ENCODE results near the gene PTPN7. TPM values are rescaled to one million over a fixed set of nuclear protein-coding genes. Genes with fewer than 3 reads are reported as not detected.

PTPN7 gene
- total RNA-seq, 1 donor from 2014 or later: not detected

DNA sequence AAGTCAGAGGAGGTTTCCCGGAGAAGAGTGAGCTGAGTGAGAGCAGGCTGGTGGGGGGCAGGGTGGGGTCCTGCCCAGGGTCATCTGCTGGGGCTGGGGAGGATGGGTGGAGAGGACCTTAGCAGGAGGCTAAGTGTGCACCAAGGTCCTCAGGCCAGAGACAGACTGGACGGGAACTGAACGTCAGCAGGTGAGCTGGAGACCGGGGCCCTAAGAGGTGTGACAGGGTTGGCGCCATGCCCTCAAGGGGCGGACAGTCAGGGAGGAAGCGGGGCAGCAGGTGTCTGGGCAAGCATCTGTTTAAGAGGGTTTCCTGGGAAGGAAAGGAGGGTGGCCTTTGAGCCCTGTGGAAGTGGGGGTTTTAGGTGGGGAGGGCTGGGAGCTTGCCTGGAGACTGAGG is 13.6 kb upstream of the PTPN7 start:
- Mint-ChIP-seq H3K27ac (ENCODE audit: unreplicated experiment) (no peak overlapping the region), H3K9me3 (ENCODE audit: unreplicated experiment) (no peaks in the 10 kb centered on the region), H3K4me1 (ENCODE audit: unreplicated experiment) (no peaks in the 10 kb centered on the region), H3K4me3 (ENCODE audit: unreplicated experiment) (no peak overlapping the region), H3K27me3 (ENCODE audit: unreplicated experiment) (peaks cover 9% of the 10 kb centered on the region), H3K36me3 (ENCODE audit: unreplicated experiment) (no peaks in the 10 kb centered on the region)
- no peak for DNase-seq (ENCODE audit: extremely low spot score, unreplicated experiment)
- TF ChIP-seq CTCF (IDR thresholded peaks at IDR 0.05): no peak

GRCh38 chr1:202172015-202172355 is 11.6 kb upstream of the PTPN7 start:
- Mint-ChIP-seq H3K4me3 (ENCODE audit: unreplicated experiment) (no peak overlapping the region), H3K36me3 (ENCODE audit: unreplicated experiment) (no peaks in the 10 kb centered on the region), H3K27ac (ENCODE audit: unreplicated experiment) (no peak overlapping the region), H3K27me3 (ENCODE audit: unreplicated experiment) (no peaks in the 10 kb centered on the region), H3K4me1 (ENCODE audit: unreplicated experiment) (peaks cover 5% of the 10 kb centered on the region), H3K9me3 (ENCODE audit: unreplicated experiment) (no peaks in the 10 kb centered on the region)
- no peak for DNase-seq (ENCODE audit: extremely low spot score, unreplicated experiment)
- TF ChIP-seq CTCF (IDR thresholded peaks at IDR 0.05): no peak

- no peaks in the 10 kb centered on the region for H3K9me3 Mint-ChIP-seq (ENCODE audit: unreplicated experiment)
- no peak for TF ChIP-seq CTCF (IDR thresholded peaks at IDR 0.05)
- no peaks in the 10 kb centered on the region for H3K36me3 Mint-ChIP-seq (ENCODE audit: unreplicated experiment)
- H3K27me3 Mint-ChIP-seq (ENCODE audit: unreplicated experiment): no peaks in the 10 kb centered on the region
- no peak for DNase-seq (ENCODE audit: extremely low spot score, unreplicated experiment)
- no peak overlapping the region for H3K4me3 Mint-ChIP-seq (ENCODE audit: unreplicated experiment)
- no peak overlapping the region for H3K27ac Mint-ChIP-seq (ENCODE audit: unreplicated experiment)
- peaks cover 5% of the 10 kb centered on the region for H3K4me1 Mint-ChIP-seq (ENCODE audit: unreplicated experiment)
Observed at GRCh38 chr1:202171292-202172014, 11.1 kb upstream of the PTPN7 start.

DNA sequence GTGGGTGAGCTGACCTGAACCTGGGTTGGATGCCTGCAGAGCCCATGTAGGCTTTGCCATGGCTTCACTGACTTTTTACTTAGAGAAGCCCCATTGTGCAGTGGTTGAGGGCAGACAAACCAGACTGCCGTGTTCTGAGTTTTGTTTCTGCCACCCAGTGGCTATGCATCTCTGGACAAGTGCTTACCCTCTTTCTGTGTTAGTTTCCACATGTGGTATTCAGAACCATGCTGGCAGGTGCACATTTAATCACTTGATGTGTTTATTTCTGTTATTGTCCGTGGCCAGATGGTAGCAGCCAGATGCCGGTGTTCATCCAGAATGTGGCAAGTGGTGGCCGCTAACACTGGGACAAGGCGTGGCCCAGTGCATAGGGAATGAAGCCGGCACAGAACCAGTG is 10.3 kb upstream of the PTPN7 start:
- no peak for DNase-seq (ENCODE audit: extremely low spot score, unreplicated experiment)
- Mint-ChIP-seq H3K27ac (ENCODE audit: unreplicated experiment) (no peak overlapping the region), H3K9me3 (ENCODE audit: unreplicated experiment) (no peaks in the 10 kb centered on the region), H3K4me3 (ENCODE audit: unreplicated experiment) (no peak overlapping the region), H3K27me3 (ENCODE audit: unreplicated experiment) (no peaks in the 10 kb centered on the region), H3K36me3 (ENCODE audit: unreplicated experiment) (no peaks in the 10 kb centered on the region), H3K4me1 (ENCODE audit: unreplicated experiment) (peaks cover 5% of the 10 kb centered on the region)
- no peak for TF ChIP-seq CTCF (IDR thresholded peaks at IDR 0.05)

DNA sequence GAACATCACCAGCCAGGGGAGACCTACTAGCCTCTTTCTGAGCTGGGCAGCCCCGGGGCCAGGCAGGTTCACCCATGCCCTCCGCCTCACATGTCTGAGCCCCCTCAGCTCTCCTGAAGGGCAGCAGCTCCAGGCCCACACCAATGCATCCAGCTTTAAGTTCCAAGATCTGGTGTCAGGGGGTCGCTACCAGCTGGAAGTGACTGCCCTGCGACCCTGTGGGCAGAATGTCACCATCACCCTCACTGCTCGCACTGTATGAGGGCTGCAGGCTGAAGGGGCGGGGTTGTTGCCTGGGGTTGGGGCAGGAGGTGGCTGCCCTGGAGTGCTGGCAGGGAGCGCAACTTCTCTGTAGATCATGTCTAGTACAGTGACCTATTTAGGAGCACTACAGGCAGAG is 8.5 kb upstream of the PTPN7 start:
- Mint-ChIP-seq H3K27me3 (ENCODE audit: unreplicated experiment) (no peaks in the 10 kb centered on the region), H3K9me3 (ENCODE audit: unreplicated experiment) (no peaks in the 10 kb centered on the region), H3K36me3 (ENCODE audit: unreplicated experiment) (no peaks in the 10 kb centered on the region), H3K4me3 (ENCODE audit: unreplicated experiment) (no peak overlapping the region), H3K4me1 (ENCODE audit: unreplicated experiment) (peaks cover 5% of the 10 kb centered on the region), H3K27ac (ENCODE audit: unreplicated experiment) (no peak overlapping the region)
- no peak for DNase-seq (ENCODE audit: extremely low spot score, unreplicated experiment)
- TF ChIP-seq CTCF (IDR thresholded peaks at IDR 0.05): no peak
